ENCODE data around the gene FER. TPM values are rescaled to one million over a fixed set of nuclear protein-coding genes. Genes with fewer than 3 reads are reported as not detected.
A peak's percentile ranks its signal among the peaks of the same experiment; 100 is the strongest.

FER gene
- total and polyA plus RNA-seq, 12 donors = 1.4 to 21.9 (median 14.9) TPM

DNA sequence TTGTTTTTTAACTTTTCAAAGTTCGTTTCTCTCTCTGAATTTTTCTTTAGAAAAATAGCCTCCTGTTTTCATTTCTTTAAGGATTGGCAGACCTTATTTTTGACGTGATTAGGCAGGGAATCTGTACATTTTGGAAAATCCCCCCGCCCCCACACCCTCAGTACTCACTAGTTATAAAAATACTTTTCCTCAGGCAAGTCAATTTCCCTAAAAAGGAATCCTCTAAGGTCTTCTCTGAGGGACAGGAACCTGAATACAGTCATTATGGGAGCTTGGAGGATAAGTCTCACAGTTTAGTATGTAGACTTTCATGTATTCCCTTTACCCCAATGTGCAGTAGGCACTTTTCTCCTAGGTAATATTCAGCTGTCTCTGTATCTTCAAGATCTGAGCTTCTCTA is 3.9 kb upstream of the FER start:
- no peak for DNase-seq
- ATAC-seq = no peak
- 71 to 80% methylated on average over 3 of the region's 3 CpGs for WGBS, 2 donors
- Histone ChIP-seq H3K36me3 (no peaks in the 10 kb centered on the region), H3K9me3 (no peaks in the 10 kb centered on the region), H3K27ac (no peak overlapping the region), H3K4me1 (peaks cover 0 to 14% (median 7%) of the 10 kb centered on the region in 9 donors), H3K4me3 (no peak overlapping the region), H3K27me3 (no peaks in the 10 kb centered on the region)
- TF ChIP-seq, protein P1, sequence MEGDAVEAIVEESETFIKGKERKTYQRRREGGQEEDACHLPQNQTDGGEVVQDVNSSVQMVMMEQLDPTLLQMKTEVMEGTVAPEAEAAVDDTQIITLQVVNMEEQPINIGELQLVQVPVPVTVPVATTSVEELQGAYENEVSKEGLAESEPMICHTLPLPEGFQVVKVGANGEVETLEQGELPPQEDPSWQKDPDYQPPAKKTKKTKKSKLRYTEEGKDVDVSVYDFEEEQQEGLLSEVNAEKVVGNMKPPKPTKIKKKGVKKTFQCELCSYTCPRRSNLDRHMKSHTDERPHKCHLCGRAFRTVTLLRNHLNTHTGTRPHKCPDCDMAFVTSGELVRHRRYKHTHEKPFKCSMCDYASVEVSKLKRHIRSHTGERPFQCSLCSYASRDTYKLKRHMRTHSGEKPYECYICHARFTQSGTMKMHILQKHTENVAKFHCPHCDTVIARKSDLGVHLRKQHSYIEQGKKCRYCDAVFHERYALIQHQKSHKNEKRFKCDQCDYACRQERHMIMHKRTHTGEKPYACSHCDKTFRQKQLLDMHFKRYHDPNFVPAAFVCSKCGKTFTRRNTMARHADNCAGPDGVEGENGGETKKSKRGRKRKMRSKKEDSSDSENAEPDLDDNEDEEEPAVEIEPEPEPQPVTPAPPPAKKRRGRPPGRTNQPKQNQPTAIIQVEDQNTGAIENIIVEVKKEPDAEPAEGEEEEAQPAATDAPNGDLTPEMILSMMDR (IDR thresholded peaks at IDR 0.05) = no peak
- intact Hi-C loops (cut with DNase I) = loop anchor here in 1 of 10 donors (10.0 kb wide), 1 partner anchor 59 kb away; no protein-coding TSS in a partner anchor

DNA sequence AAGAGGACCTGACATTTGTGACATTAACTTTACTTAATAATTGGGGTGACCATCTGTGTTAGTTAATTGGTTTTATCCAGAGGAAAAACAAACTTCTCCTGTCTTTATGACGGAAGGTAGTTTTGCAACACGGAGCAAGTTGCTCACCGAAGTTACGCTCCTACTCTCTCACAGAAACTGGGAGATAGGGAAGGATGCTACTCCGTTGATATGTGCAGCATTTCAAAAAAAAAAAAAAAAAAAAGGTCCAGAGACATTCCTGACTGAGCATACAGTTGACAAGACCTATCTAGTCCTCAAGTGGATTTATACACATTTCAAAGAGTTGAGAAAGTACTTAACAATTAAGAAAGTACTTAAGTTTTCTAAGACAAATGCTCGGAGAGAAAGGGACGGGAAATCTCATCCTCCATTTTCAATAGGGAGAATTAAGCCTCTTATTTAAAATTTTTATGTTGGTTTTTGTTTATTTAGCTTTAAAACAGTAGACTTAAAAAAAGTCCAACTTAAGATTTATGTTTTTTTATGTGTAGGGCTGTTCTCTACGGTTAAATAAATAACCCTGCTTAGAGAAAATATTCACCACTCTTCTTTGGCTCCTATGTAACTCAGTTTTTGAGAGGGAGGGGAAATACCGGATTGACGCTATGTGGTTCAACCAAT is 455 bp upstream of the FER start:
- WGBS, 2 donors = 29 to 39% methylated on average over 10 of the region's 10 CpGs
- ATAC-seq = no peak
- DNase-seq = no peak
- Histone ChIP-seq H3K36me3 (no peaks in the 10 kb centered on the region), H3K9me3 (no peaks in the 10 kb centered on the region), H3K27me3 (no peaks in the 10 kb centered on the region), H3K4me3 (peak overlapping the region; percentile 72 to 98 (median 92)), H3K27ac (peak overlapping the region in 9 of 10 donors; percentile 95 to 100 (median 99)), H3K4me1 (peaks cover 0 to 24% (median 14%) of the 10 kb centered on the region in 9 donors)
- intact Hi-C loops (cut with DNase I) = loop anchor here in 2 of 10 donors (2.0 to 10.0 kb wide), 2 partner anchors 18 to 62 kb away; no protein-coding TSS in a partner anchor
- TF ChIP-seq, protein P1 (IDR thresholded peaks at IDR 0.05) = no peak

DNA sequence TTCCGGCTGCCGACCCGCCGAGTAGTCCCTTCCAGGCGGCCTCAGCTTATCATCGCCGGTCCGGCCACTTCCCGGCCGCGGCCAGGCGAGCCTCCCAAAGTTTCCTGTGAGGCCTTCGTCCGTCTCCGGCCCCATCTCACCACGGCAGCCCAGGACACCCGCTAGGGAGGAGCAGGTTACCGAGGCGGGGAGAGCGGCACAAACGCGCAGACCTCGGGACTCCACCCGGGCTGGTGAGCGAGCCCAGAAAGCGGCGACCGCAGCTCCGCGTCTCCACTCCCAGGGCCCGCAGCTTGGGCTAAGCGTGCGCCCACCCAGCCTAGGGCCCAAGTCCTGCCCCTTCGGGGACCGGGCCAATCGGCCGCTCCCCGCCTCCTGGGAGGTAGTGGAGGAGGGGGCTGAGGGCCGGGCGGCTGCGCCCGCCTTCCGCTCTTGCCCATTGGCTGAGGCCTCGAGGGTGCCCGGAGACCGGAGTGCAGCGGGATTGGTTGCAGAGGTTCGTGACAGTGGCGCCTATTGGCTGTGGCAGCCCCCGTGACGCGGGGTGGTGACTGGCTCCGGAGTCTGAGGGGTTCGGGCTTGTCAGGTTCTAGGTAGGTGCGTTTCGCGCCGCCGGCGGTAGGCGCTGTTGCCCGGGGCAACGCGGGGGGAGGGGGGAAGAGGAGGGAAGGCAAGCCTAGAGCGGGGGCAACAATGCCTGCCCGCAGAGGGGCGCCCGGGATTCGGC is 867 bp downstream of the FER start:
- H3K4me3 ChIP-seq = peak overlapping the region; percentile 72 to 99 (median 92)
- H3K27me3 ChIP-seq = no peaks in the 10 kb centered on the region
- ATAC-seq (peak; percentile 97 to 100 (median 98)), DNase-seq (peak; percentile 99)
- H3K36me3 ChIP-seq = no peaks in the 10 kb centered on the region
- TF ChIP-seq, protein P1 (IDR thresholded peaks at IDR 0.05) = peak in 3 of 9 donors; percentile 23 to 48 (median 41)
- intact Hi-C loops (cut with DNase I) = loop anchor here in 5 of 10 donors (1.0 to 10.0 kb wide), 4 partner anchors 20 to 662 kb away; no protein-coding TSS in a partner anchor
- H3K27ac ChIP-seq = peak overlapping the region; percentile 95 to 100 (median 98)
- 0% methylated on average over 68 to 69 of the region's 69 CpGs for WGBS, 2 donors
- H3K4me1 ChIP-seq = peaks cover 0 to 31% (median 14%) of the 10 kb centered on the region in 9 donors
- H3K9me3 ChIP-seq = no peaks in the 10 kb centered on the region

GRCh38 chr5:108749128-108749861 is 1.6 kb downstream of the FER start:
- DNase-seq (no peak), ATAC-seq (peak; percentile 25 to 75 (median 56))
- Histone ChIP-seq H3K9me3 (no peaks in the 10 kb centered on the region), H3K27ac (peak overlapping the region; percentile 49 to 100 (median 98)), H3K27me3 (no peaks in the 10 kb centered on the region), H3K4me1 (peaks cover 0 to 31% (median 14%) of the 10 kb centered on the region in 9 donors), H3K4me3 (peak overlapping the region; percentile 72 to 99 (median 92)), H3K36me3 (no peaks in the 10 kb centered on the region)
- WGBS, 2 donors = 1% methylated on average over 35 to 40 of the region's 40 CpGs
- TF ChIP-seq, protein P1 (IDR thresholded peaks at IDR 0.05) = no peak
- intact Hi-C loops (cut with DNase I) = loop anchor here in 2 of 10 donors (2.0 to 10.0 kb wide), 3 partner anchors 20 to 662 kb away; no protein-coding TSS in a partner anchor

All from heart right ventricle (tissue), 16 donors.